Measurements from ENCODE around the gene THBD. TPM values are rescaled to one million over a fixed set of nuclear protein-coding genes. Genes with fewer than 3 reads are reported as not detected.

THBD gene
- total RNA-seq, 2 donors from 2014 or later: 6.6 to 88.4 TPM

- no peak overlapping the region for H3K27ac ChIP-seq
- no peak for DNase-seq (ENCODE audit: low spot score)
- no peaks in the 10 kb centered on the region for H3K9me3 ChIP-seq
- TF ChIP-seq POLR2AphosphoS5 (IDR thresholded peaks at IDR 0.05) (no peak), POLR2A (IDR thresholded peaks at IDR 0.05) (no peak), CTCF (IDR thresholded peaks at IDR 0.05) (no peak)
- no peak overlapping the region for H3K4me3 ChIP-seq
- intact Hi-C loops (cut with DNase I): no loop called here
- H3K4me1 ChIP-seq (replicated peaks): no peaks in the 10 kb centered on the region
- H3K27me3 ChIP-seq (replicated peaks; ENCODE audit: insufficient read depth): peaks cover 18% of the 10 kb centered on the region
- H3K36me3 ChIP-seq: no peaks in the 10 kb centered on the region
- WGBS: 82% methylated on average over 5 of the region's 5 CpGs
Measured at GRCh38 chr20:23039136-23039875, 10.2 kb downstream of the THBD start.

GRCh38 chr20:23037017-23037481, 12.4 kb downstream of the THBD start:
- H3K36me3 ChIP-seq: no peaks in the 10 kb centered on the region
- DNase-seq (ENCODE audit: low spot score): no peak
- no peak overlapping the region for H3K4me3 ChIP-seq
- no peaks in the 10 kb centered on the region for H3K9me3 ChIP-seq
- TF ChIP-seq POLR2A (IDR thresholded peaks at IDR 0.05): no peak
- no peaks in the 10 kb centered on the region for H3K4me1 ChIP-seq (replicated peaks)
- H3K27me3 ChIP-seq (replicated peaks; ENCODE audit: insufficient read depth): peaks cover 22% of the 10 kb centered on the region
- intact Hi-C loops (cut with DNase I): no loop called here
- 16% methylated on average over 3 of the region's 3 CpGs for WGBS
- H3K27ac ChIP-seq: no peak overlapping the region

GRCh38 chr20:23036371-23036770, 13.1 kb downstream of the THBD start:
- no peak overlapping the region for H3K4me3 ChIP-seq
- 91% methylated on average over 11 of the region's 11 CpGs for WGBS
- H3K27me3 ChIP-seq (replicated peaks; ENCODE audit: insufficient read depth): peaks cover 22% of the 10 kb centered on the region
- H3K27ac ChIP-seq: no peak overlapping the region
- intact Hi-C loops (cut with DNase I): no loop called here
- no peak for DNase-seq (ENCODE audit: low spot score)
- H3K36me3 ChIP-seq: no peaks in the 10 kb centered on the region
- H3K4me1 ChIP-seq (replicated peaks): no peaks in the 10 kb centered on the region
- no peak for TF ChIP-seq POLR2AphosphoS5 (IDR thresholded peaks at IDR 0.05)
- TF ChIP-seq POLR2A (IDR thresholded peaks at IDR 0.05): no peak
- TF ChIP-seq CTCF (IDR thresholded peaks at IDR 0.05): no peak
- no peaks in the 10 kb centered on the region for H3K9me3 ChIP-seq

- Histone ChIP-seq H3K4me1 (replicated peaks) (no peaks in the 10 kb centered on the region), H3K27me3 (replicated peaks; ENCODE audit: insufficient read depth) (peaks cover 22% of the 10 kb centered on the region), H3K4me3 (no peak overlapping the region), H3K27ac (no peak overlapping the region), H3K9me3 (no peaks in the 10 kb centered on the region), H3K36me3 (no peaks in the 10 kb centered on the region)
- no peak for TF ChIP-seq POLR2AphosphoS5 (IDR thresholded peaks at IDR 0.05)
- TF ChIP-seq CTCF (IDR thresholded peaks at IDR 0.05): no peak
- no peak for TF ChIP-seq POLR2A (IDR thresholded peaks at IDR 0.05)
- intact Hi-C loops (cut with DNase I): no loop called here
- no peak for DNase-seq (ENCODE audit: low spot score)
- WGBS: 91% methylated on average over 41 of the region's 41 CpGs
Measured at GRCh38 chr20:23035731-23036130, 13.7 kb downstream of the THBD start.

- Histone ChIP-seq H3K27ac (no peak within 1 kb of the TSS), H3K27me3 (replicated peaks; ENCODE audit: insufficient read depth) (peaks cover 22% of the 10 kb centered on the region), H3K4me3 (no peak within 1 kb of the TSS), H3K9me3 (no peaks in the 10 kb centered on the region), H3K36me3 (no peaks in the 10 kb centered on the region), H3K4me1 (replicated peaks) (no peaks in the 10 kb centered on the region)
- TF ChIP-seq POLR2A (IDR thresholded peaks at IDR 0.05): no peak
- no peak for TF ChIP-seq CTCF (IDR thresholded peaks at IDR 0.05)
- no peak for TF ChIP-seq POLR2AphosphoS5 (IDR thresholded peaks at IDR 0.05)
- intact Hi-C loops (cut with DNase I): no loop called here
- no peak for DNase-seq (ENCODE audit: low spot score)
- 16% methylated on average over 77 of the region's 83 CpGs for WGBS
Measured at GRCh38 chr20:23034721-23035671, 14.5 kb downstream of the THBD start, which contains the start of gene SSTR4. TSS of gene SSTR4 (plus strand) at chr20:23035312. CDS start at chr20:23035484, 172 bp downstream.

Data from prostate gland (tissue), 2 donors.